GM08714 (cell line): ENCODE results near the gene MCRS1.

Experiments used
- H3K4me3 ChIP-seq: fragments of 200-500 bp; sonication (Bioruptor generic); 2 replicates; pipeline ENCODE4 v1.5.1; 2014; ENCODE audit warnings: mild to moderate bottlenecking, low read length, inconsistent platforms
- ZNF274 ChIP-seq: IDR thresholded peaks from 2 replicates; pipeline ENCODE4 v1.6.1; 2012; ENCODE audit warnings: mild to moderate bottlenecking, low read depth, low read length

The MCRS1 gene

DNA sequence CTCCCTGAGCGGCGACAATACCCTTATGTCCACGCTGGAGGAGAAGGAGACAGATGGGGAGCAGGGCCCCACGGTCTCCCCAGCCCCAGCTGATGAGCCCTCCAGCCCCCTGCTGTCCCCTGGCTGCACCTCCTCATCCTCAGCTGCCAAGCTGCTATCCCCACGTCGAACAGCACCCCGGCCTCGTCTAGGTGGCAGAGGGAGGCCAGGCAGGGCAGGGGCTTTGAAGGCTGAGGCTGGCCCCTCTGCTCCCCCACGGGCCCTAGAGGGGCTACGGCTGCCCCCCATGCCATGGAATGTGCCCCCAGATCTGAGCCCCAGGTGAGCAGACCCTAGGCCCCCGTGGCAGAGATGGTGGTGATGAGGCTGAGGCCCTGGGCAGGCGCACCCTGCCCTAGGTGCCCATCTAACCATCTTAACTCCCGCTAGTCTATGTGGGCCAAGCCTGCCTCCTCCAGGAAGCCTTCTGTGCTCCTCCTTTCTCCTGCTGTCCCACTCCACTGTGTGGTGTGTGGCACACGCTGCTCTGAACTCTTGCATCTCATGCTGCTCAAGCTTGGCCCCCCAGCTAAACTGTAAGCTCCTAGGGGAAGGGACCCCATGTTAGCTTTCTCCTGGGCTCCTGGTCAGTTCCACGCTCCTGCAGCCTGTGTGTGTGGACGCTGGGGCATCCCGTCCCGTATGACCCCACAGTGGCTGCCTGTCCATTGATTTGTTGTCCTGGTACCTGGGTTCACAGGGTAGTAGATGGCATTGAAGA lies 12.1 kb downstream of the MCRS1 start:
- no peak overlapping the region for H3K4me3 ChIP-seq
- TF ChIP-seq ZNF274, result no peak

DNA sequence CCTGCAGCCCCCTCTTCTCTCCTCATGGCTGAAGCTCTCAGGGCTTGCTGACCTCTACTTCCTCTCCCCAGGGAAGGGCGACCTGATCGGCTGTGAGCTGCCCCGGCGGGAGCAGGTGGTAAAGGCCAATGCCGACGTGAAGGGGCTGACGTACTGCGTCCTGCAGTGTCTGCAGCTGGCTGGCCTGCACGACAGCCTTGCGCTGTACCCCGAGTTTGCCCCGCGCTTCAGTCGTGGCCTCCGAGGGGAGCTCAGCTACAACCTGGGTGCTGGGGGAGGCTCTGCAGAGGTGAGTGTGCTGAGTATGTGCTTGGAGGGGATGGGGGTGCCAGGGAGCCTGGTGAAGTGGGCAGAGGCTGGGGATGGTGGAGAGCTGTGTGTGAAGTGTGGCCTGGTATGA lies 13.7 kb downstream of the MCRS1 start:
- no peak overlapping the region for H3K4me3 ChIP-seq
- TF ChIP-seq ZNF274, result no peak

DNA sequence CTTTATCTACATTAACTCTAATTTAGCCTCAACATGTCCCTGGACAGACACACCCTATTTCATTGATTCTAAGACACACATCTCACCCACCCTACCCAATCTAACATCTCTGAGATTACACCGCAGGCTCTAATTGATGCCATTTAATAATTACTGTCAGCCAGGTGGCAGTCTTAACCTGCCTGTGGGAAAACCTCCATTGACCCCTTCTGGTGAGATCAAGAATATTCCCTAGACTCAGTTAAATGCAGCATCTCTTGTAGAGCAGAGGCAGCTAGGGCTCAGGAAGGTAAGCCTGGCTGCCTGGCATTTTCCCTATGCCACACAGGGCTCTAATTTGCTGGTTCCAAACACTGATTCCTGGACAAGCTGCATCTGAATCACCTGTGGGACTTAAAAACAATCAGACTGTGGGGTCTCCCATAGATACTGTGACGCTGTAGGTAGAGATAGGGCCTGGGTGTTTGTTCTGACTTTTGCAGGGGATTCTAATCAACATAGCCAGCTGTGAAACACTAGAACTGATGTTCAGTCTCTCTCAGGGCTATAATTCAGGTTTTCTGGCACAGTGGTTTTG lies 14.3 kb downstream of the MCRS1 start:
- TF ChIP-seq ZNF274, result no peak
- no peak overlapping the region for H3K4me3 ChIP-seq

DNA sequence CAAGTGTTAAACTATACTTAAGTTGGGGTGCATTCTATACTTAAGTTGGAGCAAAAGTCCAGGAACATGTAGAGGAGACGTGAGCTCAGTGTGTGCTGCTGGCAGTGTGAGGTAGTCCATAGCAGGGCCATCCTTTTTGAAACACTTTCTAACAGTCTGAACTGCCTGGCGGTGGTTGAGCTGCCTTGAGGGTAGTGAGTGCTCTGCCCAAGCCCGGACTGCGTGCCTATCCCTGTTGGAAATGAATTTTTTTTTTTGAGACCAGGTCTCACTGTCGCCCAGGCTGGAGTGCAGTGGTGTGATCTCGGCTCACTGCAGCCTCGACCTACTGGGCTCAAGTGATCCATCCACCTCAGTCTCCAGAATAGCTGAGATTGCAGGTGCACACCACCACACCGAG lies 15.0 kb downstream of the MCRS1 start:
- H3K4me3 ChIP-seq, result no peak overlapping the region
- no peak for TF ChIP-seq ZNF274

DNA sequence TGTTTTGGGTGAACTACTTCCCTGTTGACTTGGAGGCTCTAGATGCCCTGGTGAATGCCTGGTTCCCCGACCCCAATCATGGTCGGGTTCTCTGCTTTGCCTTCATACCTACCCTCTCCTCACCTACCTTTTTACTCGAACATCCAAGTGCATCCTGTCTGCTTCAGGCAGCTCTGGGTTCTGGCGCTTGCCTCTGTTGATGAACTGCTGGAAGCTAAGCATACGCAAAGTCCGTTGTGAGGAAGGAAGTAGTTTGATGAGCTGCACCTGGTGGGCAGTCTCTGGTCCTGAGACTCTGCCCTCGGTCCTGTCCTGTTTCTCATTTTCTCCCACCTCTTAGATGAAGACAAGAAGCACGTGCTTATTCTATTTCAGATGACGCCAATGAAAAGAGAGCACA lies 15.5 kb downstream of the MCRS1 start:
- TF ChIP-seq ZNF274, result no peak
- H3K4me3 ChIP-seq, result no peak overlapping the region

DNA sequence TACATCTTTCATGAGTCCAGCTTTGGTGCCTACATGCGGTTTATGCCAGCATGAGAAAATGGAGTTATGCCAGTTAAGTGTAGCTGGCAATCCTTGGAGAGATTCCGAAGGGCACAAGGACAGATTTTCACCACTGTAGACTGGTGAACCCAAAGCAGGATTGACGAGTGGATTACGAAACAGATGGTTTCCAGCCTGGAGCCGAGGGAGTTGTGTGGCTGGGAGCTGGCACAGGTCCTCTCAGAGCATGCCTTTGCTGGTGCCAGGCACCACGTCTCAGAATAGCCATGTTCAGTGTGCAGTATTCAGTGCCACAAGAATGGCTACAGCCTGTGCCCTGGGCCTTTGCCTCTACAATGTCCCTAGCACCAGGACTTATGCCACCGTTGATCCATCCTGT lies 15.9 kb downstream of the MCRS1 start:
- TF ChIP-seq ZNF274, result no peak
- H3K4me3 ChIP-seq, result no peak overlapping the region

DNA sequence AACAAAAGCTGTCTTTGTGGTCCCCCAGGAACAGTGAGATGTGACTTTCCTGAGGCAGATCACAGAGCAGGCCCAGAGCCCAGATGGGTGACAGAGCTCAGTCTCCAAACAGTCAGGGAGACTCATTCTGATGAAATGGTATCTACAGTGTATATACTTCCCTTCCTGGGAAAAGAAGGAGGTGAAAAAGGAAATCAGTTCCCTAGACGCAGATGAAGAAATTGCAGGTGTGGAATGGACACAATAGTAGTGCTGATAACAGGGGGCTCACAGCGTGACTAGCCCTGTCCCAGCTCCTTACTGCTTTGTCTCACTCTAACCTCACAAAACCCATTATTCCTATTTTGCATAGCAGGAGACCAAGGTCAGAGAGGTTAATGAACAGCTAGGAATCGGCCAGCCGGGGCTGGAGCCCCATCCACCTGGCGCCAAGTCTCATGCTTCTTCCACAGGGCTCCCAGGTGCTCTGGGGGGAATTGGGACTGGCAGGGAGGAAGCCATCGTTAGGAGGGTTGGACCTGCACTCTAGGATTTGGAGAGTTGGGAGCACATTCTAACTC lies 17.2 kb downstream of the MCRS1 start:
- no peak overlapping the region for H3K4me3 ChIP-seq
- no peak for TF ChIP-seq ZNF274

DNA sequence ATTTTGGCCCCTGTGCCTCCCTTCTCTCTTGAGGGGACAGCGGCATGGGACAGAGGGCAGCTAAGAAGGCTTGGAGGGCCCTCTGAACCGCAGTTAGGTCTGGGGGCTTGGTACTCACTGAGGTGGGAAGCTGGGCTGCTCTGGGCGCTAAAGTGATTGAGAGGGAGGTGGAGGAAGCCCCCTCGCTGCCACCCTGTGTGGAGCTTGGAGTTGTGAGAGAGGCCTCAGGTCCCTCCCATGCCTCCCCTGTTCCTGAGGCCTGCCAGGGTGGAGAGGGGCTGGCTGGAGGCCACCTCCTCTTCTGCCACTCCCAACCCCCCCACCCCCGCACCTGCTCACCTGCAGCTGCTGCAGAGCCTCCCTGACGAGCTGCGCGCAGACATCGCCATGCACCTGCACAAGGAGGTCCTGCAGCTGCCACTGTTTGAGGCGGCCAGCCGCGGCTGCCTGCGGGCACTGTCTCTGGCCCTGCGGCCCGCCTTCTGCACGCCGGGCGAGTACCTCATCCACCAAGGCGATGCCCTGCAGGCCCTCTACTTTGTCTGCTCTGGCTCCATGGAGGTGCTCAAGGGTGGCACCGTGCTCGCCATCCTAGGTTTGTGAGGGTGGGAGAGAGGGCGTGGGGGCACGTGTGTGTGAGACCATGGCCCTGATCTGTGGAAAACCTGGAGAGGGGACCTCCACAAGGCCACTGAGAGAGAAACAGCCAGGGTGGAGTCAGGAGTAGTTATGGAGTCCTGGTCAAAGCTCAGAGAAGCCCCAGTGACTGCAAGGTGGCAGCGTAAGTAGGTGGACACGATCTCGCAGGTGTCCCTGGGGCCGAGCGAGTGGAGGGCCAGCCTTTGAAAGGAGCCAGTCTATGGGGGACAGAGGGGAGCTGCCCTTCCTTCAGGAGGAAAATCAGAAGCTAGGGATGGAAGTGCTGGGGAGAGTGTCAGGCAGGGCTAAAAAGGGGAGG lies 17.9 kb downstream of the MCRS1 start:
- TF ChIP-seq ZNF274, result no peak
- H3K4me3 ChIP-seq, result no peak overlapping the region

DNA sequence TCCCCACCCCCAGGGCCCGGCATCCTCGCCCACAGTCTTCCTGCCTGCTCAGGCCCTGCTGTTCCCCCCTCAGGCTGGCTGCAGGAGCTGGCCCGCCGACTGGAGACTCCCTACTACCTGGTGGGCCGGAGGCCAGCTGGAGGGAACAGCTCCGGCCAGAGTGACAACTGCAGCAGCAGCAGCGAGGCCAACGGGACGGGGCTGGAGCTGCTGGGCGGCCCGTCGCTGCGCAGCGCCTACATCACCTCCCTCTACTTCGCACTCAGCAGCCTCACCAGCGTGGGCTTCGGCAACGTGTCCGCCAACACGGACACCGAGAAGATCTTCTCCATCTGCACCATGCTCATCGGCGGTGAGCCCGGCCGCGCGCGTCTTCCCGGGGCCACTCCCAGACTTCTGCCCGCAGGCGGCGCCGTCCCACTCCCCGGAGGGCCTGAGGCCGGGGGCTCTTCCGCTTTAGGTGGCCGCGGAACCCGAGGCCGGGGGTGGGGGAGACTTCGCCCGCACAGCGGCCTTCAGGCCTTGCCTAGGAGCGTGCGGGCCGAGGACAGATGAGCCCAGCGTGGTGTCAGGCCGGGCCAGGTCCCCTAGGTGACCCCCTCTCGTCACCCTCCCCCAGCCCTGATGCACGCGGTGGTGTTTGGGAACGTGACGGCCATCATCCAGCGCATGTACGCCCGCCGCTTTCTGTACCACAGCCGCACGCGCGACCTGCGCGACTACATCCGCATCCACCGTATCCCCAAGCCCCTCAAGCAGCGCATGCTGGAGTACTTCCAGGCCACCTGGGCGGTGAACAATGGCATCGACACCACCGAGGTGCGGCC lies 18.9 kb downstream of the MCRS1 start:
- H3K4me3 ChIP-seq, result no peak overlapping the region; the same call in 1 of the 2 replicates
- TF ChIP-seq ZNF274, result no peak

DNA sequence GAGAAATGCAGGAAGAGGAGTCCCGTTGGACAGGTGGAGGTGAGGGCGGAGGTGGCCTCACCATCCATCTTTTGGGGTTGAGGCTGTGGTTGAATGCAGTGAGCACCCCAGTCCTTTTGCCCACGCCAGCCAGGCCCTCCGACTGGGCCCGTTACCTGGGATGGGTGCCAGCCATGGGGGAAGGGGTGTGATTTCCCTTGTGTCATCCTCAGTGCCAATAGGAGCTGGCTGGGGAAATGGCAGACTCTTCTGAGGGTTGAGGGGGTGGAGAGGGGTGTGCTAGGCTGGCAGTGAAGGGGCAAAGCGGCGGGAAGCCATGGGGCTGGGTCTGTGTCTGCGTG lies 19.5 kb downstream of the MCRS1 start:
- no peak overlapping the region for H3K4me3 ChIP-seq
- TF ChIP-seq ZNF274, result no peak

DNA sequence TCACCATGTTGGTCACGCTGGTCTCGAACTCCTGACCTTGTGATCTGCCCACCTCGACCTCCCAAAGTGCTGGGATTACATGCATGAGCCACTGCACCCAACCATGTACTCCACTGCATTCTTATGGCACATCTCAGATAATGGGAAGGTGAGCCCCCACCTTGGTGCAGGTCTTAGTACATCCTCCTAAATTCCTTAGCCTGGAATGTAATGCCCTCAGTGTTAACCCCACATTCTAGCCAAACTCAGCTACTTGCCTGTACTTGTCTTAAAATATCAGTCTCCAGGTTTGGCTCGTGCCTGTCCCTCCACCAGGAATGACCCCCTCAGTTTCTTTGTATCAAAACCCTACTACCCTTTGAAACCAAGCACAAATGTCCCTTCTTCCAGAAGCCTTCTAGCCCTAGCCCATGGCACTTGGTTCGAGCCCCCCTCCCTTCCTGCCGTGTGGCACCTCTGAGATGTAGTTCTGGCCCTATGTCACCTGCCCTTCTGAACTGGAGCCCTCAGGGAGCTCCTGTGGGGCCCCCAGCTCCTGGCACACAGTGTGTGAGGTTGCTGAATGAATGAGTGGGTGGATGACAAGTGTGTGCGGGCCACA lies 20.8 kb downstream of the MCRS1 start:
- no peak for TF ChIP-seq ZNF274
- no peak overlapping the region for H3K4me3 ChIP-seq

DNA sequence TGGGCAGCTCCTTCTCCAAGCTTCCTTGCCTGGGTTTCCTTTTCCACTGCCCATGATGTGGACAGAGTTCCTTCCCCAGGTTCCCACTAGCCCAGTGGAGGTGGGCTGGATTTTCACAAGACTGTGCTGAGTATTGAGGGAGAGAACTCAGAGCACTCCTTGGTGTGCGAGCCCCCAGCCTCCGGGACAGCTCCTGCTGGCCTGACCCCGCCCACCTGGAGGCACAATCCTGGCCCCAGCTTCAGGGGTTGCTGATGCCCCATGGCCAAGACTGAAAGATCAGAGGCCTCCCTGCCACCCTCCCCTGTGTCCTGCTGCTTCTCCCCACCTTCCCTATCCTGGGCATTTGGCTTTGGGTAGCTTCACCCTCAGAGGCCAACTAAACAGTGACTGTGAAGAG lies 21.5 kb downstream of the MCRS1 start:
- TF ChIP-seq ZNF274, result no peak
- H3K4me3 ChIP-seq, result no peak overlapping the region

DNA sequence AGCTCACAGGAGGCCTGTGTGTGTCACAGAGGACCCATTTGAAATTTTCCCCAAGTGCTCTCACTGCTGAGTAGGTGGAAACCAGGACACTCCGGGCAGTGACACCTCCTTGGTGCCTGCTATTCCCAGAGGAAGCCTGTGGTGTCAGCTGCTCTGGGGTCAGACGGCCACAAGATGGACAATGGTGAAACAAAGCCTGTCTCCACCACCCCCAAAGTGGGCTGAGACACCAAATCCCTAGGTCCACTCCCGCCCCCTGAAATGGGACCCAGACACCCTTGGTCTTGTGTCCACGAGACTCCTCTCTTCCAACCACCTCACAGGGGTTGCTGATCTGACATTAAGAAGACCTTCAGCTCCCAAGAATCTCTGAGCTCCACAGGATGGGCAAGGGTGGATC lies 22.1 kb downstream of the MCRS1 start:
- no peak overlapping the region for H3K4me3 ChIP-seq
- TF ChIP-seq ZNF274, result no peak
